ENCODE data around the gene MEN1.

Gene MEN1

DNA sequence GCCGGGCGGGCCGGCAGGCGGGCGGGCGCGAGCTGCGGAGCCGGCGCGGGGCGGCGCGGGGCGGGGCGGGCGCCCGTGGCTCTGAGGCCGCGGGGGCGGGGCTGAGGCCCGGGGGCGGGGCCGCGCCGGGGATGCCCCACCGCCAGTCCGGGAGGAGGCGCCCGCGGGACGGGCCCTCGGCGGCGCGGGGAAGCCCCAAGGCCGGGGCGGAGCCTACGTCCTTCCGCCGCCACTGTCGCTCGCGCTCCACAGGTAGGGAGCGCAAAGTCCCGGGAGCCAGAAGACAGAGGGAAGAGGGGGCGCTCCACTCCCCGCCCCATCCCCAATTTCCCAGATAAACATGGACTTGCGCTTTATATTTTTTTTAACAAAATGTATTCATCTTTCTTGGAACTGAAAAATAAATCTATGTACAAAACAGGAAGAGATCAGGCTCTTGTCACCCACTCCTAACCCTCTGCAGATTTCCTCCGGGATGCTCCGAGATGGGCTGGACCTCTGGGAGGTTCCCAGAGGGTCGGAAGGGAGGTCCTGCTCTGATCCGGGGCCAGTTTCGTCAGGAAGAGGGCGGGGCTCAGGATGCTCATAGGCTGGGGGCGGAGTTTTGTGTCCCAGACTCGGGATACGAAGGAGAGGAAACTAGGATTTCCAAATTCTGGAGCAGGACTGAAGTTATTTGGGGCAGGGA, 7.0 kb downstream of the MEN1 start, which contains the start of gene MAP4K2:
Gene MAP4K2, minus strand, starts transcription at position 57 of the 688 bp plus-strand sequence. CDS start 65 bp downstream, outside the sequence.
- DNase-seq (ENCODE audit: low read depth in 2 of 2, low spot score in 1 of 2), result peak; percentile 50 to 69

DNA sequence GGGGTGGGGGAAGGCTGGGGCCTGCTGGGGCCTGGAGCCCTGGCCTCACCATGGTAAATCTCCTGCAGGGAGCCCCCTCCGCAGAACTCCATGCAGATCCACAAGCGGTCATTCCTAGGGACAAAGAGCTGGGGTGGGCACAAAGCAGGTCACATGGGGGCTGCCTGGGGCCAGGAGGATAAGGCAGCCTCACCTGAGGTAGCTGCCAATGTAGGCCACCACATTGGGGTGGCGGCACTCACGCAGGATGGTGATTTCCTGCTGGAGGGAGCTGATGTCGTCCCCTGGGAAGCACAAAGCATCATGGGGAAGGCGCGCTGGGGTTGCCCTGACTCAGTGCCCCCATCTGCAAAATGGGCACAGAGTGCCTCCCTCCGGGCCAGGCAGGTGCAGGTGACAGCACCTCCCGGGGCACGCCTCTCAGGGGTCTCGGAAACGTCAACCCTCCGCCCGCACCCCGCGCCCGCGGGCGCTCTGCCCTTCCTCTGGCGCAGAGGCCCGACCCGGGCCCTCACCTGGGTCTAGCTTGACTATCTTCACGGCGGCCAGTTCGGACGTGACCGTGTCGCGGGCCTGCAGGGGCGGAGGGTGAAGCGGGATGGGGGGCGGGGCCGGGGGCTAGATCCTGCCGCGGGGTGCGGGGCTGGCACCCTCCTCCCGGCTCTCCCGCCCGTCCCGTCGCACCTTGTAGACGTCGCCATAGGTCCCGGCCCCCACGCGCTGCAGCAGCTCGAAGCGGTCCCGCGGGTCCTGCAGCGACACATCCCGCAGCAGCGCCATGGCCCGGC, 7.8 kb downstream of the MEN1 start:
- no peak for DNase-seq (ENCODE audit: low read depth in 2 of 2, low spot score in 1 of 2)

DNA sequence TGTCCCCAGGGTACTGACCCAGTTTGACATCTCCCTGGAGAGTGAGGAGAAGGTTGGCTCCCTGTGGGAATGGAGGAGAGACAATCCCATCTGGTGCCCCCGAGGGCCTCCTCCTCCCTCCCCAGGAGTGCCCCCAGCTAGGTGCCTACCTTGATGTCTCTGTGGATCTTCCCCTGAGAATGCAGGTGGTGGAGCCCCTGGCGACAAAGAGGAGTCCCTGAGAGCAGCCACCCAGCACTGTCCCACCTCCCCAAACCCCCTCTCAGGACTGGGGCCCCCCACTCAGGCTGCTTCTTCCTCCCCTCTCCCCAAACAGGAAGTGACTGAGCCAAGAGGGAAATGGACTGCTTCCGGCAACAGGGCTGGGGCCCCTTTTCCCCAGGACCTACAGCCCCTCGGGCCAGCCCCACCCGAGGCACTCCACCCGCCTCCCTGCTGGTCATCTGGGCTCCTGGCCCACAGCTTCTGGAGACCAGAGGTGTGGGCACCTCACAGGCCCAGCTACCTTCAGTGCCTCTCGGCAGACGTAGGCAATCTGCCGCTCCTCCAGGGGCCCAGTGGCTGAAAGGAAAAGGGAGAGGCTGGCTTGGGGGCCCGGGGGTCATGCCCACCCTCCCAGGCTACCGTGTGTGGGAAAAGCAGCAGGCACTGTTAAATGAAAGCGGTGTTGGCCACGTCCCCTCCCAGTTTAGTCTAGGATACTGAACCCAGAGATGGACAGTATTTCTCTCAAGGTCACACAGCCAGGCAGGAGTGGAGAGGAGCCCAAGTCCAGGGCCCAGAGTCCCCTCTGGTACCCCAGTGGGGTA, 8.6 kb downstream of the MEN1 start:
- DNase-seq (ENCODE audit: low read depth in 2 of 2, low spot score in 1 of 2), result no peak

DNA sequence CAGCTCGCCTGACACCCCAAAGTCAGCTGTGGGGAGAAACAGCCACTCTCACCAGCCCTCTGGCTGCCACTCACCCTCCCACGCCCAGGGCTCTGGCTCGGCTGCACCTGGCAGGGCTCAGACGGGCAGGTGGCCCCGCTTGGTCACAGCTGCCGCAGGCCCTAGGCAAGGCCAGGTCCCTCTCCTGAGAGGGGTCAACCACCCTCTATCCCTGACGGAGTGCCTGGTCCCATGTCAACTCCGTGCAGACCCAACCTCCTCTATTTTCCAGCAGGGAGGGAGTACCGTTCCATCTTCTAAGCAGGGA, 9.2 kb downstream of the MEN1 start:
- DNase-seq (ENCODE audit: low read depth in 2 of 2, low spot score in 1 of 2), result no peak

DNA sequence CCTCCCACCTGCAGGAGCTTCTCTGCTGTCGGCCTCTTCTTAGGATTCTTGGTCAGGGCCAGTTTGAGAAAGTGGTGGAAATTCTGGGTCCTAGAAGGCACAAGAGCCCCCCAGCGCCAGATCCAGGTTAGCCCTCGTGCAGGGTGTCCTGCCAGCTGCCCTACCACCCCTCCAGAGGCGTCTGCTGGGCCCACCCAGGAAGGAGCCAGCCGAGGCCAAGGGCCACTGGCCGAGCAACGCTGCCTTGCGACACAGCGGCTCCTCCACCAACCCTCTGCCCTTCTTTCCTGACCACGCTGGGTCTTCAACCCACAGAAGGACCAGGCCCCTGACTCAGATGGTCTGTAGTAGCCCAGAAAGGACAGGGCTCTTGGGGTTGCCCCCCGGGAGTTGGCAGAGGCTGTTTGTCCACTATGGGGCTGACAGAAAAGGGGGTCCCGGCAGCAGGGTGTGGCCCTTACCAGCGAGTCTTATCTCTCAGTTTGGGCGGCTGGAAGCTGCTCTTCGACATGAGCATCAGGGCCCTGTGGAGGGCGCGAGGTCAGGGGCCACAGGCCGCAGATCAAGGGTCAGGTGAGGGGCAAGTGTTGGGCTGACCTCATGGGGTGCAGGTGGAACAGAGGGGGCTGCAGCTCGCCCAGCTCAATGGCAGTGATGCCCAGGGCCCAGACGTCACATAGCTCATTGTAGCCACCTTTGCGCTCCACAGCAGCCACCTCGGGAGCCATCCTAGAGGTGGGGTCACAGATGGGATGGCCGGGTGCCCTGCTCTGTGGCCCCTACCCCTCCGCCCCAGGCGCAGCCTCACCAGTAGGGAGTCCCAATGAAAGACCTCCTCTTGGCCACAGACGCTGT, 9.8 kb downstream of the MEN1 start:
- no peak for DNase-seq (ENCODE audit: low read depth in 2 of 2, low spot score in 1 of 2)

DNA sequence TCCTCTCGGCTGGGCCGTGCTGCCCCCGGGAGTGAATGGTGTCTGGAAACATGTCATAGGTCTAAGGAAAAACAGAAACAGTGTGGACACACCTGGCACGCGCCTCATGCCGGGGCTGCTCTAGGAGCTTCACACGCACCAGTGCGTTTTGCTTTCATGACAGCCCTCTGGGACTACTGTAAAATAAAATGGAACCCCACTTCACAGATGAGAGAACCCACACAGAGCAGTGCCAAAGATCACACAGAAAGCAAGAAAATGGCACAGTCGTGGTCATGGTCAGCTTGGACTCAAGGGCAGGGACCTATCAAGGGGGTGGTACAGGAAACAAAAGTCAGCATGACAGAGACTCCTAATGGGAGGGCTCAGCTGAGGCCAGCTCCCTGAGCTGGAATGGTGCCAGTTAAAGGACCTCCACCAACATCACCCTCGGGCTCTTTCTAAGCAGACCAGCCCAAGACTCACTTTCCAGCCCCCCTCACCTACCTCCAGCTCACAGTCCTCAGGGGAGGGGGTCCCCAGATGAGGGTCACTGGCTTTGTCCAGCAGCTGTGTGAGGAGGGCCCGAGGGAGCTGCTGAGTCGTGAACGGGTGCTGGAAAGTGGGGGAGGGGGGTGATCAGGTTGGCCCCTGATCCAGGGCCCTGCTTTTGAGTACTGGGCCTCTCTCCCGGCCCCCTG, 10.6 kb downstream of the MEN1 start:
- no peak for DNase-seq (ENCODE audit: low read depth in 2 of 2, low spot score in 1 of 2)

DNA sequence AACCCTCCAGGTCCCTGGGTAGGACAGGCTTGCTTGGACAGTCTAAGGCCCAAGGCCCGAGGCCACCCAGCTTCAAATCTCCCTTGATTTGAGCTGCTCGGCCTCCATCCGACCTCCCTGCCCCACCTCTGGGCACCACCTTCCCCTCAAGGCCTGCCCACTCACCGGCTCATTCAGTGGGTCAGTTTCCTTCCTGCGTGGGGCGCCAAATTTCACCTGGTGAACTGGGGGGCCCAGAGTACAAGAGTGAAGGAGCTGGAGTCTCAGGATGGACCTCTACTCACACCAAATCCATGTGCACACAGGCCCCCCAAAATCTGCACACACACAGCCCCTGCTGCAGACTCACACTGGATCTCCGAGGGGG, 11.1 kb downstream of the MEN1 start:
- no peak for DNase-seq (ENCODE audit: low read depth in 2 of 2, low spot score in 1 of 2)

DNA sequence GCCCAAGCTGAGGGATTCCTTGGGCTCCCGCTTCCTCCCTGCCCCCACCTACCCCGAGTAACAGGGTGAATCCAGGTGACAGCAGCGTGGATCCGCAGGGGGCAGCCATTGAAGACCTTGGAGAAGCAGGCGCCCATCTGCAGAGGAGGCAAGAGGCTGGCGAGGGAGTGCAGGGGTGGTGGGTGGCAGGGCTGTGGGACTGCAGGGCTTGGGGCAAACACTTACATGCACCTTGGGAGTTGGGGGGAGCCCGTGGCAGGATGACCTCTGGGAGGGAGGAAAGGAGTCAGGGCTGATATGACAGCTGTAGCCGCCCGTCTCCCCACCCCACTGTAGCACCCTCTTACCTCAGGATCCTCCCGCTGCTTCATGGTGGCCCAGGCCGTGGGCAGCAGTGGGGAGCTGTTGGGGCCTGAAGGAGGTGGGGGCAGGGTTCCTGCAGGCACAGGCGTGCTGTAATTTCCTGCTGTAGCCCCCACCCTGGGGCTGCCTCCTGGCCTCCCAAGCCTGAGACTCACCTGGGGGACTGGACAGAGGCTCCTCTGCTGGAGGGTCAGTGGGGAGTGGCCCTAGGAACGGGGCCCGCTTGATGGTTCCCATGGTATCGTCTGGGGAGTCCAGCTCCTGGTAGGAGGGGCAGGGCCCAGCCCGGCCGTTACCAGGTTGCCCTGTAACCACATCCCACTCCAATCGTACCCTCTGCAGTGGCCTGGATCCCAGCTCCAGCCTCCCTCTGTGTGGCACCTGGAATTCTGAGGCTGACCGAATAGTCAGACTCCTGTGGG, 13.4 kb downstream of the MEN1 start:
- no peak for DNase-seq (ENCODE audit: low read depth in 2 of 2, low spot score in 1 of 2)

DNA sequence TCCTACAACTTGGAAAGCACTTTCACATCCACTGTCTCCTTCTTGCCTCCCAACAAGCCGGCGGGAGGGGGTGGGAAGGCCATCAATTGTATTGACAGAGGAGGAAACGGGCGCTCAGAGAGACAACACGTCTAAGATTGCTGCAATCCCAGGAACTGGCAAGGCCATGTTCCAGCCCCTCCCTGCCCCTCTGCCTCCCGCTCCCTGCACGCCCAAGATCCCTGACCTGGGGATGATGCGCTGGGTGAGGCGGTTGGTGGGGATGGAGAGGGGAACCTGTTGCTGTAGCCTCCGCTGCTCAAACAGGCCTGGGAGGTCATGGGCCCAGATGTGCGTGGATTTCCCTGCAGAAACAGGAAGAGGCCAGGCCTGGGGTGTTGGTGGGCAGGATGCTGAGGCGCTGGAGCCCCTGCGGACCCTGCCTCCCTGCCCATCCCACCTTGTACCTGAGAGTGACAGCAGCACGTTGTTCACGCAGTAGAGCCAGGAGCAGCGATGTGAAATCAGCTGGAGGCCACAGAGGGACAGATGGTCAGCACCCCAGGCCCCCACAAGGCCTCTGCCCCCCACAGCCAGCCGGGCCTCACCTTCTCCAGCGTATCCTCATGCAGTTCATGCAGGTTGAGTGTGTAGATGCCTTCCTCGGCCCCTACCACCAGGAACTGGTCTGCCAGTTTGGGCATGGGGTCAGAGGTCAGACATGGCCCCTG, 14.1 kb downstream of the MEN1 start:
- DNase-seq (ENCODE audit: low read depth in 2 of 2, low spot score in 1 of 2), result no peak

DNA sequence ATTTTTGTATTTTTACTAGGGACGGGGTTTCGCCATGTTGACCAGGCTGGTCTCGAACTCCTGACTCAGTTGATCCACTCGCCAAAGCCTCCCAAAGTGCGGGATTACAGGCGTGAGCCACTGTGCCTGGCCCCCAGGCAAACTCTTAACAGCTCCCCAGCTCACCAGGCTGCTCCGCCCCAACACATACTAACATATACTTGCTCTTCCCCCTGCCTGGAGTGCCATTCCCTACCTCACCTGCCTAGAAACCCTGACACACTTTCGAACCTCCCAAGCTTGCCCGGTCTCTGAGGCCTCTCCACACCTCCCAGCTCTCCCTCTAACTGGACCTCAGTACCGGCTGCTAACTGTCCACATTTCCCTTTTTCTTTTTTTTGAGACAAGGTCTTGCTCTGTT, 15.8 kb downstream of the MEN1 start:
- no peak for DNase-seq (ENCODE audit: low read depth in 2 of 2, low spot score in 1 of 2)

DNA sequence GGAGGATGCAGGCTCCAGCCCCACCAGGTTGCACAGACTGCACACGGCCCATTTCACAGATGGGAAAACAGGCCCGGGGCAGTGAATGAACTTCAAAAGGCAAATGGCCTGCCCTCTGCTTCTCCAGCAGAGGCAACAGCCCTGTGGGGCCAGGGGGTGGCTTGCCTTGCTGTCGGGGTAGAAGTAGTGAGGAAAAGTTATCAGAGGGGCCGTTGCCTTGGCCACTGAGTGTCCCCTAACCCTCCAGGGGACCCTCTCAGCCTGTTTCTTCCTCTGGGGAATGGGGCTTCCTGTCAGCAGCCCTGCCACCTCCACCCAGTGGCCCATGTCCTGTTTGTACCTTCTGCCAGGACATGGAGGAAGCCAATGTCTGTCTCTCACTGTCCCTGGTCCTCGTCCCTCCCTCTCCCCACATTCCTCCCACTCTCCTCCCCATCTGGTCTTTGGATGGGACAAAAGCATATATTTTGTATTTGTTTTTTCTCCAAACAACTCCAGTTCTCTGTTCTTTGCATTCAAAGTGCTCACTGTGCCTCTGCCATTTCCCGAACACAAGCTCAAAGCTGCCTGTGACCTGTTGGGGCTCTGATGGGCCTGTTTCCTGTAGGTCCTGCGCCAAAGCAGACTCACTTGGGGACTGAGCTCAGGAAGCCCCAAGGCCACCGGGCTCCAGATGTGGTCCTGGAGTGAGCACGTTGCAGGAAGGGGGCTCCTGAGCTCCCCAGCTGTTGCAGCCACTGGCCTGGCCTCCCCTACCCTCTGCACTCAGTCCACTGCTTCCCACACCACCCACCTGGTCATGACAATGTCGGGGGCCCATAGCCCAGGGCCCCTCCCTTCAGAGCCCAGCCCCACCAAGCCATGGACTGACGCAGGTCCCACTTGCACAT, 16.8 kb downstream of the MEN1 start:
- DNase-seq (ENCODE audit: low read depth in 2 of 2, low spot score in 1 of 2), result no peak

DNA sequence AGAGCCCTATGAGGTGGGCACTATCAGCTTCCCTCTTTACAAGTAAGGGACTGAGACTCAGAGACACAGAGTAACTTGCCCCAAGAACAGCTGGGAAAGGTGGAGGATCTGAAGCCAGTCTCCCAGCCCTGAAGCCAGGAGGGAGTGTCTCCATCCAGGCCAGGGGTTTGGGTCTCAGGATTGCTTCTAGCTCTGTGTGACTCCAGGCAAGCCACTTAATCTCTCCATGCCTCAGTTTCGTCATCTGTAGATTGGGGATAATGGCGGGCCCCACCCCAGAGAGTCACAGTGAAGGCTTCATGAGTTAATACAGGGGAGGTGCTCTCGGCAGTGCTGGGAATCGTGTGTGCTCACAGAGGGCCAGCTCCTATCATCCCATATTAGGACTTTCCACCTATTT, 17.9 kb downstream of the MEN1 start:
- no peak for DNase-seq (ENCODE audit: low read depth in 2 of 2, low spot score in 1 of 2)

DNA sequence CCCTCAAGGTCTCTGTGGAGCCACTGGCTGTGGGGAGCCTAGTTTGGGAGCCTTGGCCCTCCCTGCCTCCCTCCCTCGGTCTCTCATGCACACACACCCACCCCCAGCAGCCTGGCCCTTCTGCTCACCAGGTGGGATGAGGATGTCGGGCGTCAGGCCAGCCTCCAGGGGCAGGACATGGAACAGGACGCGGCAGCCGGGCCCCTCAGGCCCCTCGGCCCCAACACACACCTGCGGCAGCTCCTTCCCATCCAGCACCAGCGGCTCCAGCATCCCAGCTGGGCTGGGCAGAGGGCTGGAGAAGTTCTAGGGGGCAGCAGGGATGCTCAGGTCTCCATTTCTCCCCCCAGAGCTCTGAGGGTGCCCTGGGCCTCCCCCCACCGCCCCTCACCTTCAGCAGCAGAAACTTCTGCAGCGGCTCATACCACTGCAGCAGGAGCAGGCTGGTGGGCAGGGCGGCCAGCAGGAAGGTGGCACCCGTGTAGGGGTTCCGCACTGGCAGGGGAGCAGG, 18.5 kb downstream of the MEN1 start:
- no peak for DNase-seq (ENCODE audit: low read depth in 2 of 2, low spot score in 1 of 2)

DNA sequence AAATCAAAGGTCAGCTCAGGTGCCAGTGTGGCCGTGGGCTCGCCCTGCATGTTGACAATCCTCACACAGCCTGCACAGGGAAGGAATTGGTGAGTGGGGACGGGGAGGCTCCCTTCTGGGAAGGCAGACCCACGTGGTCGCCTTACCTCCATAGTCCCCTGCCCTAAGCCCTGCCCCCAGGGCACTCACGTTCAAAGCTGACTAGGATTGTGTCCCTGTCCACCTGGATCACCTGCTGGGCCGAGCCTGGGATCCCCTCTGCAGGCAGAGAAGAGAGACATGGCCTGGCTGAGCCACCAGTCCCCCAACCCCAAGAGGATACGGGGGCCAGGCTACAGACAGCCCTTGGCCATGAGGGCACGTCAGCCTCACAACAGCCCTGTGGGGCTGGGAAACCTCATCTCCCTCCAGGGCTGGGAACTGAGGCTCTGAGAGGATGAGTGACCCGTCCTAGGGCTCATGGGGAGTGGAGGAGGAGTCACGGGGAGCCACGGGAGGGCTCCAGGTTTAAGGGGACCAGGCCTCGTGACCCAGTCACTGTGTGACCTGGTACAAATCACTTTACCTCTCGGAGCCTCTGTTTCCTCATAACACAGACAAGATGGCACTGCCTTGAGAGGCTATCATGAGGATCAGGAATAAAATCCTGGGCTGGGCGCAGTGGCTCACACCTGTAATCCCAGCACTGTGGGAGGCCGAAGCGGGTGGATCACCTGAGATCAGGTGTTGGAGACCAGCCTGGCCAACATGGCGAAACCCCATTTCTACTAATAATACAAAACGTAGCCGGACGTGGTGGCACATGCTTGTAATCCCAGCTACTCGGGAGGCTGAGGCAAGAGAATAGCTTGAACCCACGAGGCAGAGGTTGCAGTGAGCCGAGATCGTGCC, 19.9 kb downstream of the MEN1 start:
- DNase-seq (ENCODE audit: low read depth in 2 of 2, low spot score in 1 of 2), result no peak

DNA sequence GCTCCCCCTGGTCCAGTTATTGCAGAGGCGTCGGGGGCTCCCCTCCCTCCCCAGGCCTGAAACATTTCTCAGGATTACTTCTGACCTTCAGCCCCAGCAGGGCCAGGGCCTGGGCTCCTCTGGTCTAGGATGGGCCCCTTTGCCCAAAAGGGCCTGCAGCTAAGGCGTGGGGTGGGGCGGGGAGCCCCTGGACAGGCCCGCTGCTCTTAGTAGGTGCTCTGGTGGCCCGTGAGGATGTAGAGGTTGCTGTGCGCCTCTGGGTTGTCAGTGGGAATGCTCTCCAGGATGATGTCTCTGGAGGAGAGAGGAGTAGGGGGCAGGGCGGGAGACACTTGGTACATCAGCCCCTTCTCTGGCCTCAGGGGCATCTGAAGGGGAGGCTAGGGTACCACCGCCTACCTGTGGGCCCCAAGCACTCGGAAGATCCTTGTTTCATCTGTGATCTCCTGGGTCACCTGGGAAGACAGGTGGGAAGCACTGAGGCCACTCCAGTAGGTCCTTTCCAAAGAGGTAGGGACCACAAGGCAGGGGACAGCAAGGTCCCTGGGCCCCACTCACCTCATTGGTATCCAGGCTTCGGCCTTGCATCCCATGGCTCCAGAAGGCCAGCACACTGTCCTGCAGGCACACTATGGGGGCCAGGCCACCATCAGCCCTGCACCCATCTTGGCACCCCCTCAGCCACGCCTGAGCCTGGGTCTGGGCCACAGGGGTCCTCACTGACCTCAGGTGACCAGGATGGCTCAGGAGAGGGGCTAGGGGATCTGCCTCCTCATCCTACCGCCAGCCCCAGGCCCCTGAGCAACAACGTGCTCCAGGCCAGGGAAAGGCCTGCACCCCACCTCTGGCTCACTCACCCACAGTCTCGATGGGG, 20.8 kb downstream of the MEN1 start:
- no peak for DNase-seq (ENCODE audit: low read depth in 2 of 2, low spot score in 1 of 2)

All from stimulated activated CD8-positive, alpha-beta memory T cell treated with anti-CD3 and anti-CD28 coated beads, Interleukin-4, amount 100 ng/mL, for 1 hour (primary cell).